Gastrocnemius medialis (tissue), 4 donors: ENCODE measurements around the gene MMP25.

ENCODE experiments used
- POLR2A ChIP-seq, 2 donors: fragments of 450-650 bp; IDR thresholded peaks; one replicate each; pipeline ENCODE4 v1.6.1; 2017; ENCODE audit warnings: antibody characterized with exemption in 2 of 2, mild to moderate bottlenecking in 2 of 2, moderate library complexity in 2 of 2
- TF ChIP-seq, protein P1 (sequence below), 5 experiments: fragments of 450-650 bp in 3 of 5; fragments of 200-600 bp in 2 of 5; sonication (generic) in 2 of 5; IDR thresholded peaks in 4 of 5; conservative IDR thresholded peaks in 1 of 5; 1 replicate in 4 of 5; 2 replicates in 1 of 5; pipeline ENCODE4 v1.5.1; 2016 to 2019; ENCODE audit warnings: antibody characterized with exemption in 5 of 5, mild to moderate bottlenecking in 3 of 5, moderate library complexity in 3 of 5

DNA sequence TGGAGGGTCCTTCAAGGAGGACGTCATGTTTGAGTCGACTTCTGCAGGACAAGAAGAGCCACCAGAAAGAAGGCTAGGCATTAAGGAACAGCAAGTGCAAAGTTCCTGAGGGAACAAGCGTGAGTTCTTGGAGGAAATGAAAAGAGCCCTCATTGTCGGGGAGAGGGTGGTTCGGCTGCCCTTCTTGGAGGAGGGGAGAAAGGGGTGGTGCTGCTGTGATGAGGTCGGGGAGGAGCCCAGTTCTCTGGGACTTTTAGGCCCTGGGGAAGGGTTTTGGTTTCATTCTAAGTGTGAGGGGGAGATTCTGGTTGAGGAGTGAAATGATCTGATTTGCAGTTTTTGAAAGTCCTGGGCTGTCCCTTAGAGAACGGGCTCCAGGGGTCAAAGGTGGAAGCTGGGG lies 13.7 kb upstream of the MMP25 start:
- TF ChIP-seq POLR2A (IDR thresholded peaks at IDR 0.05): no peak
- TF ChIP-seq, protein P1, sequence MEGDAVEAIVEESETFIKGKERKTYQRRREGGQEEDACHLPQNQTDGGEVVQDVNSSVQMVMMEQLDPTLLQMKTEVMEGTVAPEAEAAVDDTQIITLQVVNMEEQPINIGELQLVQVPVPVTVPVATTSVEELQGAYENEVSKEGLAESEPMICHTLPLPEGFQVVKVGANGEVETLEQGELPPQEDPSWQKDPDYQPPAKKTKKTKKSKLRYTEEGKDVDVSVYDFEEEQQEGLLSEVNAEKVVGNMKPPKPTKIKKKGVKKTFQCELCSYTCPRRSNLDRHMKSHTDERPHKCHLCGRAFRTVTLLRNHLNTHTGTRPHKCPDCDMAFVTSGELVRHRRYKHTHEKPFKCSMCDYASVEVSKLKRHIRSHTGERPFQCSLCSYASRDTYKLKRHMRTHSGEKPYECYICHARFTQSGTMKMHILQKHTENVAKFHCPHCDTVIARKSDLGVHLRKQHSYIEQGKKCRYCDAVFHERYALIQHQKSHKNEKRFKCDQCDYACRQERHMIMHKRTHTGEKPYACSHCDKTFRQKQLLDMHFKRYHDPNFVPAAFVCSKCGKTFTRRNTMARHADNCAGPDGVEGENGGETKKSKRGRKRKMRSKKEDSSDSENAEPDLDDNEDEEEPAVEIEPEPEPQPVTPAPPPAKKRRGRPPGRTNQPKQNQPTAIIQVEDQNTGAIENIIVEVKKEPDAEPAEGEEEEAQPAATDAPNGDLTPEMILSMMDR (IDR thresholded peaks at IDR 0.05 in 4 of 5, conservative IDR thresholded peaks at IDR 0.05 in 1 of 5): no peak
